WI38 (cell line): ENCODE results near the gene FCER1A.

Source experiments
- H3K4me3 ChIP-seq: 2 replicates; pipeline ENCODE4 v1.5.1; 2011; ENCODE audit warnings: low read depth, mild to moderate bottlenecking, control low read depth, low read length
- CTCF ChIP-seq: IDR thresholded peaks from 2 replicates; pipeline ENCODE4 v1.5.1; 2012; ENCODE audit warnings: low read depth, mild to moderate bottlenecking, control low read depth, low read length

The FCER1A gene

GRCh38 chr1:159352436-159352835, 50.3 kb downstream of the FCER1A start:
- TF ChIP-seq CTCF = no peak
- H3K4me3 ChIP-seq = no peak overlapping the region
